ENCODE data around the gene LRRC1. TPM values are rescaled to one million over a fixed set of nuclear protein-coding genes. Genes with fewer than 3 reads are reported as not detected.

LRRC1 gene
- total RNA-seq, 1 donor from 2014 or later, result 9.3 TPM

DNA sequence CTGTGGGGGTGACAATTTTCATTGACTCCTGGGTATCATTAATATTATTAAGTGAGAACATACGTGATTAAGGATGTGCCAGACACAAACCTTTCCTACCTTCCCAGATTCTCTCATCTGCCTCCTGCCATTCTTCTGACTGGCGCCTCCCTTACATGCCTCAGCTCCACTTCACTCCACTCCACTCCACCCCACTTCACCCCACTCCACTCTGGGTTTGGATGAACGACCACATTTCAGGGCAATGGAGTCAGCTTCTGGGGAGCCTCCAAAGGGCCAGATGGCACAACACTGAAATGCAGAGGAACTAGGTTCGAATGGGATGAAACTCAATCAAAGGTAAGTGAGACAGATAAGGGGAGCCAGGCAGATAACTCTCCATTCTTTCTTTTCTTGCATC lies 40.5 kb upstream of the LRRC1 start:
- TF ChIP-seq, protein P1, sequence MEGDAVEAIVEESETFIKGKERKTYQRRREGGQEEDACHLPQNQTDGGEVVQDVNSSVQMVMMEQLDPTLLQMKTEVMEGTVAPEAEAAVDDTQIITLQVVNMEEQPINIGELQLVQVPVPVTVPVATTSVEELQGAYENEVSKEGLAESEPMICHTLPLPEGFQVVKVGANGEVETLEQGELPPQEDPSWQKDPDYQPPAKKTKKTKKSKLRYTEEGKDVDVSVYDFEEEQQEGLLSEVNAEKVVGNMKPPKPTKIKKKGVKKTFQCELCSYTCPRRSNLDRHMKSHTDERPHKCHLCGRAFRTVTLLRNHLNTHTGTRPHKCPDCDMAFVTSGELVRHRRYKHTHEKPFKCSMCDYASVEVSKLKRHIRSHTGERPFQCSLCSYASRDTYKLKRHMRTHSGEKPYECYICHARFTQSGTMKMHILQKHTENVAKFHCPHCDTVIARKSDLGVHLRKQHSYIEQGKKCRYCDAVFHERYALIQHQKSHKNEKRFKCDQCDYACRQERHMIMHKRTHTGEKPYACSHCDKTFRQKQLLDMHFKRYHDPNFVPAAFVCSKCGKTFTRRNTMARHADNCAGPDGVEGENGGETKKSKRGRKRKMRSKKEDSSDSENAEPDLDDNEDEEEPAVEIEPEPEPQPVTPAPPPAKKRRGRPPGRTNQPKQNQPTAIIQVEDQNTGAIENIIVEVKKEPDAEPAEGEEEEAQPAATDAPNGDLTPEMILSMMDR (conservative IDR thresholded peaks at IDR 0.05; ENCODE audit: low read depth, low read length), result no peak
- H3K4me3 ChIP-seq (ENCODE audit: low read depth, low read length), result no peak overlapping the region
- no peak for DNase-seq (ENCODE audit: low read depth)

DNA sequence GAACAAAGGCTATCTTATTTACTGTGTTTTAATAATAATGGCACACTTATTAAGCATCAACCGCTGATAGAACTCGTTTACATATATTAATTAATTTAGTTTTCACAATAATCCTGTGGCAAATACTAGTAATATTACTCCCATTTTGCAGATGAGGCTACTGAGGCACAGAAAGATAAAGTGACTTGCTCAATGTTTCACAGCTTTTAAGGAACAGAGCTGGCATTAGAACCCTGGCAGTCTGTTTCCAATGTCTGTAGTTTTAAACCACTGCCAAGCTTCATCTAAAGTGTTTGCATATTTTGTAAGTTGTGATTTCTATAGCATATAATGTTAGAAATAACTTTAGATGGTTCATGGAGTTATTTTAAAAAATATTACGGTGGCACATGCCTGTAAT lies 38.4 kb upstream of the LRRC1 start:
- H3K4me3 ChIP-seq (ENCODE audit: low read depth, low read length), result no peak overlapping the region
- TF ChIP-seq, protein P1 (conservative IDR thresholded peaks at IDR 0.05; ENCODE audit: low read depth, low read length), result no peak
- DNase-seq (ENCODE audit: low read depth), result no peak

DNA sequence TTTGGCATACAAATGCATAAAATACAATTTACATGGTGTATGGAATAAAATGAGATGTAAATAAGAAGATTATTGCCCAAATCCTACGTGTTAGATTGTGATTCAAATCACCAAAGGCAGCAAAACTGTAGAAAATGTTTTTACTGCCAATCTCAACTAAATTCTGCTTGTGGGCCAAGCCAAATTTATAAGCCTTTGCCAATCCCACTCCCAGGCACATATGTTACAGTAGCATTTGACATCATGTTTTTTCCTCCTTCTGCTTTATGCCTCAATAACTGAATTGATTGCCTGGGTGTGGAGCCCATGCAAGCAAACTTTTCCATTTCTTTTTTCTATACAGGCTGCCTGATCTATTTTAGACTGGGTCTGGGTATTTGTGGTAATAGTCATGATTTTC lies 36.3 kb upstream of the LRRC1 start:
- no peak for DNase-seq (ENCODE audit: low read depth)

GRCh38 chr6:53761036-53761435 lies 33.8 kb upstream of the LRRC1 start:
- TF ChIP-seq, protein P1 (conservative IDR thresholded peaks at IDR 0.05; ENCODE audit: low read depth, low read length), result no peak
- no peak overlapping the region for H3K4me3 ChIP-seq (ENCODE audit: low read depth, low read length)
- no peak for DNase-seq (ENCODE audit: low read depth)

More for the DNA sequence above, 36.3 kb upstream of the LRRC1 start:
- TF ChIP-seq, protein P1 (conservative IDR thresholded peaks at IDR 0.05; ENCODE audit: low read depth, low read length), result no peak
- no peak overlapping the region for H3K4me3 ChIP-seq (ENCODE audit: low read depth, low read length)

DNA sequence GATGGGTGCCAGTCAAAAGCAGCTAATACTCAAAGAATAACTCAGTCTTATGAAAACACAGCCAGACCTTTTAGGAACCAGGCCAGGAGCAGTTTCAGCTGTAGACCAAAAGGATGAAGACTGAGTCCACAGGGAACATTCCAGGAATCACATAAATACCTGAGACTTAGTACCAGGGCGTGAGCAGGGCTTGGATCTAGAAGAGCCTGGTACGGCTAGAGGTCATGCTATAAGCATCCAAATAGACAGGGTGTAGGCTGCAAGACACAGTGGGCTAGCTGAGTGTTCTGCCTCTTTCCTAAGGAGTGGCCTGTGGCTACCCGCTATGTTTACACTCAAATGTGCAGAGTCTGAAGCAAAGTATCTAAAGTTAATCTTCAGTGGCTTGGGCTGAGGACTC lies 29.5 kb upstream of the LRRC1 start:
- H3K4me3 ChIP-seq (ENCODE audit: low read depth, low read length), result no peak overlapping the region
- TF ChIP-seq, protein P1 (conservative IDR thresholded peaks at IDR 0.05; ENCODE audit: low read depth, low read length), result no peak
- no peak for DNase-seq (ENCODE audit: low read depth)

GRCh38 chr6:53766930-53767329 lies 27.9 kb upstream of the LRRC1 start:
- H3K4me3 ChIP-seq (ENCODE audit: low read depth, low read length), result no peak overlapping the region
- TF ChIP-seq, protein P1 (conservative IDR thresholded peaks at IDR 0.05; ENCODE audit: low read depth, low read length), result no peak
- no peak for DNase-seq (ENCODE audit: low read depth)

GRCh38 chr6:53767941-53768340 lies 26.9 kb upstream of the LRRC1 start:
- DNase-seq (ENCODE audit: low read depth), result no peak
- TF ChIP-seq, protein P1 (conservative IDR thresholded peaks at IDR 0.05; ENCODE audit: low read depth, low read length), result no peak
- no peak overlapping the region for H3K4me3 ChIP-seq (ENCODE audit: low read depth, low read length)
